HepG2 (cell line): ENCODE measurements around the gene CDYL. TPM values are rescaled to one million over a fixed set of nuclear protein-coding genes. Genes with fewer than 3 reads are reported as not detected.

ENCODE experiments used
- ARHGAP35 ChIP-seq: sonication (generic); formaldehyde crosslinking; IDR thresholded peaks from 2 replicates; pipeline ENCODE4 v1.9.0; 2022; ENCODE audit warnings: mild to moderate bottlenecking, inconsistent platforms, moderate library complexity, missing genetic modification reagents, borderline replicate concordance
- MAFF ChIP-seq: IDR thresholded peaks from 2 replicates; pipeline ENCODE4 v1.6.1; 2011; ENCODE audit warnings: low read depth, low read length, improper control_type of control experiment
- MAFG ChIP-seq: sonication (generic); formaldehyde crosslinking; IDR thresholded peaks from 2 replicates; pipeline ENCODE4 v1.5.1; 2020; ENCODE audit warnings: mild to moderate bottlenecking, missing genetic modification reagents
- MAZ ChIP-seq, 2 experiments: sonication (generic) in 1 of 2; formaldehyde crosslinking in 1 of 2; IDR thresholded peaks; 2 replicates each; pipeline versions ENCODE4 v1.5.0 to v1.6.1; 2012 to 2020; ENCODE audit warnings: low read depth in 2 of 2, mild to moderate bottlenecking in 2 of 2, borderline replicate concordance in 1 of 2, improper control_type of control experiment in 1 of 2, low read length in 1 of 2, missing genetic modification reagents in 1 of 2, moderate library complexity in 1 of 2
- MTF1 ChIP-seq: sonication (generic); formaldehyde crosslinking; IDR thresholded peaks from 2 replicates; pipeline ENCODE4 v1.5.0; 2020; ENCODE audit warnings: missing genetic modification reagents
- NCOA1 ChIP-seq: sonication (generic); formaldehyde crosslinking; IDR thresholded peaks from 2 replicates; pipeline ENCODE4 v1.9.0; 2021; ENCODE audit warnings: missing genetic modification reagents
- NR2F1 ChIP-seq, 2 experiments: fragments of 450-650 bp in 1 of 2; formaldehyde crosslinking in 1 of 2; IDR thresholded peaks; 2 replicates each; pipeline versions ENCODE4 v1.5.0 to v1.6.1; 2016 to 2020; ENCODE audit warnings: mild to moderate bottlenecking in 1 of 2, missing compliant biosample characterization in 1 of 2, missing genetic modification reagents in 1 of 2, moderate library complexity in 1 of 2
- NR2F6 ChIP-seq, 2 experiments: IDR thresholded peaks; 2 replicates each; pipeline ENCODE4 v1.6.1; 2016; ENCODE audit warnings: antibody characterized with exemption in 1 of 2, mild to moderate bottlenecking in 1 of 2
- SSRP1 ChIP-seq: IDR thresholded peaks from 2 replicates; pipeline ENCODE4 v1.6.1; 2016; ENCODE audit warnings: control low read depth
- TBX3 ChIP-seq: fragments of 450-650 bp; IDR thresholded peaks from 2 replicates; pipeline ENCODE4 v1.6.1; 2017; ENCODE audit warnings: antibody characterized with exemption, mild to moderate bottlenecking, inconsistent platforms, borderline replicate concordance
- TOE1 ChIP-seq: sonication (generic); formaldehyde crosslinking; IDR thresholded peaks from 2 replicates; pipeline ENCODE4 v1.4.0; 2020; ENCODE audit warnings: mild to moderate bottlenecking, missing genetic modification reagents
- ZFP41 ChIP-seq: sonication (generic); formaldehyde crosslinking; IDR thresholded peaks from 2 replicates; pipeline ENCODE4 v1.4.0; 2020; ENCODE audit warnings: mild to moderate bottlenecking, missing genetic modification reagents, borderline replicate concordance
- ZKSCAN5 ChIP-seq: sonication (generic); formaldehyde crosslinking; IDR thresholded peaks from 2 replicates; pipeline ENCODE4 v1.5.1; 2020; ENCODE audit warnings: mild to moderate bottlenecking, missing genetic modification reagents
- ZNF12 ChIP-seq: sonication (generic); formaldehyde crosslinking; IDR thresholded peaks from 2 replicates; pipeline ENCODE4 v1.5.0; 2020; ENCODE audit warnings: missing genetic modification reagents
- ZNF274 ChIP-seq: sonication (generic); formaldehyde crosslinking; IDR thresholded peaks from 2 replicates; pipeline ENCODE4 v1.5.1; 2020; ENCODE audit warnings: mild to moderate bottlenecking, missing genetic modification reagents
- ZNF720 ChIP-seq: sonication (generic); formaldehyde crosslinking; IDR thresholded peaks from 2 replicates; pipeline ENCODE4 v1.4.0; 2020; ENCODE audit warnings: missing genetic modification reagents
- ZSCAN25 ChIP-seq: sonication (generic); formaldehyde crosslinking; IDR thresholded peaks from 2 replicates; pipeline ENCODE4 v1.8.0; 2022; ENCODE audit warnings: mild to moderate bottlenecking, missing genetic modification reagents
- polyA plus RNA-seq, 8 experiments: library from polyadenylated mRNA; depleted of rRNA in 3 of 8; stranded (reverse) in 7 of 8; unstranded in 1 of 8; fragments of >200 nt; fragmentation: Illumina TruSeq in 4 of 8; extraction: Trizol in 4 of 8; gene quantifications; 2 replicates each; pipeline versions ENCODE4 v1.2.1 to v1.2.3, GENCODE V29; 2011 to 2016; ENCODE audit warnings: low read depth in 4 of 8, missing spikeins in 1 of 8, mixed read lengths in 1 of 8; ENCODE audit not compliant: insufficient read depth in 1 of 8
- total RNA-seq, 5 experiments: library from RNA; depleted of rRNA; stranded (reverse); fragments of >200 nt; fragmentation: Illumina TruSeq; extraction: Trizol; gene quantifications; 2 replicates each; pipeline ENCODE4 v1.2.3, GENCODE V29; 2016; ENCODE audit warnings: low read depth in 1 of 5
- TF ChIP-seq, protein P1 (sequence below): IDR thresholded peaks from 2 replicates; pipeline ENCODE4 v1.6.1; 2016
- TF ChIP-seq, protein P2 (sequence below): sonication (generic); formaldehyde crosslinking; IDR thresholded peaks from 2 replicates; pipeline ENCODE4 v1.5.0; 2020; ENCODE audit warnings: mild to moderate bottlenecking, missing genetic modification reagents, borderline replicate concordance
- TF ChIP-seq, protein P3 (sequence below): sonication (generic); formaldehyde crosslinking; IDR thresholded peaks from 2 replicates; pipeline ENCODE4 v1.4.0; 2020; ENCODE audit warnings: mild to moderate bottlenecking, low read depth, missing genetic modification reagents
- TF ChIP-seq, protein P4 (sequence below): sonication (generic); formaldehyde crosslinking; IDR thresholded peaks from 2 replicates; pipeline ENCODE4 v1.8.0; 2022; ENCODE audit warnings: missing genetic modification reagents, mild to moderate bottlenecking, inconsistent platforms, borderline replicate concordance
- TF ChIP-seq, protein P5 (sequence below): sonication (generic); formaldehyde crosslinking; IDR thresholded peaks from 2 replicates; pipeline ENCODE4 v1.4.0; 2020; ENCODE audit warnings: missing genetic modification reagents

CDYL gene
- total and polyA plus RNA-seq, 2 of the 13 experiments (the other 11 are each of a cell fraction or from before 2014, with no cell fraction given), result 22.8 to 105 TPM

DNA sequence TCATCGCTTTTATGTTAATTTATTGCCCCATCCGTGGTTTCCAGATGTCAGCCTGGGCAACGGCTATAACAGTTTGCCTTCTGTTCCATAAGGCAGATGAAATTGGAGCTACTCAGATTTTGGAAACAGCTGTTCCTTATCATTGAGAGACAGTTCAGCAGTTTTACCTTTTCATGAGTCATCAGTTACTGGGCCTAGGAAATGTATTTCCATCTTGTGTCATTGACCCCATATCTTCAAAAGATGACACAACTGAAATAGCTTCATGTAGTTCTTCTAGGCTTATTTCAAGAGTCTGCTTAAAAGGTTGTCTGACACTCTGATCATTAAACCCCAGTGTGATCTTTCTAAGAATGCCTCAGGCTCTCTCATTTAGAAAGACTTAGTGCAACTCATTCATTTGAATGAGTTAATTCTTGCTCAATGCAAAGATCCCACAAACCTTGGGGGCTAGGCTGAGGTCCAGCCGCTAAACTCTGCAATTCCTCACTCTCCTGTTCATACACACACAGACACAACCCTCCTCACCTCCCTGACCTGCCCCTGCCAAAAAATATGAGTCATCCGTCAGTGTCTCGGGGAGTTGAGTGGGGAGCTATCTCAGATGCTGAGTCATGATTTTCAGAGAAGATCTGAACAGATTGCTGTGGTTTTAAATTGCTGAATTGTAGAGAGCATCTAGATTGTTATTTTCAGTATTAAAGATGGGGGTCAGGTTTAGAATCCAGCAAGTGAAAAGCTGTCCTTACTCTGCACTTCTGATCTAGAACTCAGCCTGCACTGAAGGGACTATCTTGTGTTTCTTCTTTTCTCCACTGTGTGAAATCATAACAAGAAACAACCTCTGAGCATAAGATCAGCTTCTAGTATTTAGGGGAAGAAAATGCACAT lies 165.8 kb downstream of the CDYL start (continued):
- TF ChIP-seq, protein P1, sequence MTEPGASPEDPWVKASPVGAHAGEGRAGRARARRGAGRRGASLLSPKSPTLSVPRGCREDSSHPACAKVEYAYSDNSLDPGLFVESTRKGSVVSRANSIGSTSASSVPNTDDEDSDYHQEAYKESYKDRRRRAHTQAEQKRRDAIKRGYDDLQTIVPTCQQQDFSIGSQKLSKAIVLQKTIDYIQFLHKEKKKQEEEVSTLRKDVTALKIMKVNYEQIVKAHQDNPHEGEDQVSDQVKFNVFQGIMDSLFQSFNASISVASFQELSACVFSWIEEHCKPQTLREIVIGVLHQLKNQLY, result no peak
- 0 out of 2 replicates have a peak, but pooled peaks have one; percentile 31 for TF ChIP-seq ZNF12 (CRISPR knock-in tag)
- no peak for TF ChIP-seq NCOA1 (CRISPR knock-in tag)
- 0 out of 2 replicates have a peak, but pooled peaks have one; percentile 59 for TF ChIP-seq ZSCAN25
- TF ChIP-seq, protein P2, sequence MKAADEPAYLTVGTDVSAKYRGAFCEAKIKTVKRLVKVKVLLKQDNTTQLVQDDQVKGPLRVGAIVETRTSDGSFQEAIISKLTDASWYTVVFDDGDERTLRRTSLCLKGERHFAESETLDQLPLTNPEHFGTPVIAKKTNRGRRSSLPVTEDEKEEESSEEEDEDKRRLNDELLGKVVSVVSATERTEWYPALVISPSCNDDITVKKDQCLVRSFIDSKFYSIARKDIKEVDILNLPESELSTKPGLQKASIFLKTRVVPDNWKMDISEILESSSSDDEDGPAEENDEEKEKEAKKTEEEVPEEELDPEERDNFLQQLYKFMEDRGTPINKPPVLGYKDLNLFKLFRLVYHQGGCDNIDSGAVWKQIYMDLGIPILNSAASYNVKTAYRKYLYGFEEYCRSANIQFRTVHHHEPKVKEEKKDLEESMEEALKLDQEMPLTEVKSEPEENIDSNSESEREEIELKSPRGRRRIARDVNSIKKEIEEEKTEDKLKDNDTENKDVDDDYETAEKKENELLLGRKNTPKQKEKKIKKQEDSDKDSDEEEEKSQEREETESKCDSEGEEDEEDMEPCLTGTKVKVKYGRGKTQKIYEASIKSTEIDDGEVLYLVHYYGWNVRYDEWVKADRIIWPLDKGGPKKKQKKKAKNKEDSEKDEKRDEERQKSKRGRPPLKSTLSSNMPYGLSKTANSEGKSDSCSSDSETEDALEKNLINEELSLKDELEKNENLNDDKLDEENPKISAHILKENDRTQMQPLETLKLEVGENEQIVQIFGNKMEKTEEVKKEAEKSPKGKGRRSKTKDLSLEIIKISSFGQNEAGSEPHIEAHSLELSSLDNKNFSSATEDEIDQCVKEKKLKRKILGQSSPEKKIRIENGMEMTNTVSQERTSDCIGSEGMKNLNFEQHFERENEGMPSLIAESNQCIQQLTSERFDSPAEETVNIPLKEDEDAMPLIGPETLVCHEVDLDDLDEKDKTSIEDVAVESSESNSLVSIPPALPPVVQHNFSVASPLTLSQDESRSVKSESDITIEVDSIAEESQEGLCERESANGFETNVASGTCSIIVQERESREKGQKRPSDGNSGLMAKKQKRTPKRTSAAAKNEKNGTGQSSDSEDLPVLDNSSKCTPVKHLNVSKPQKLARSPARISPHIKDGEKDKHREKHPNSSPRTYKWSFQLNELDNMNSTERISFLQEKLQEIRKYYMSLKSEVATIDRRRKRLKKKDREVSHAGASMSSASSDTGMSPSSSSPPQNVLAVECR (CRISPR knock-in tag), result no peak
- TF ChIP-seq ZNF720 (CRISPR knock-in tag), result no peak
- TF ChIP-seq ZKSCAN5 (CRISPR knock-in tag), result peak; percentile 91; the same call in 1 of the 2 replicates
- no peak for TF ChIP-seq TOE1 (CRISPR knock-in tag)
- no peak for TF ChIP-seq ZNF274 (CRISPR knock-in tag)
- TF ChIP-seq TBX3, result no peak
- TF ChIP-seq MTF1 (CRISPR knock-in tag), result no peak
- peak in 1 of 2 experiments; percentile 41; a peak in 1 of 4 replicates for TF ChIP-seq NR2F1 (CRISPR knock-in tag; IDR thresholded peaks at IDR 0.05)
- peak; percentile 61 for TF ChIP-seq NR2F6 (IDR thresholded peaks at IDR 0.05)
- no peak for TF ChIP-seq NR2F6 (CRISPR knock-in tag; IDR thresholded peaks at IDR 0.05)
- TF ChIP-seq, protein P3, sequence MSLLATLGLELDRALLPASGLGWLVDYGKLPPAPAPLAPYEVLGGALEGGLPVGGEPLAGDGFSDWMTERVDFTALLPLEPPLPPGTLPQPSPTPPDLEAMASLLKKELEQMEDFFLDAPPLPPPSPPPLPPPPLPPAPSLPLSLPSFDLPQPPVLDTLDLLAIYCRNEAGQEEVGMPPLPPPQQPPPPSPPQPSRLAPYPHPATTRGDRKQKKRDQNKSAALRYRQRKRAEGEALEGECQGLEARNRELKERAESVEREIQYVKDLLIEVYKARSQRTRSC (CRISPR knock-in tag), result no peak
- TF ChIP-seq, protein P4, sequence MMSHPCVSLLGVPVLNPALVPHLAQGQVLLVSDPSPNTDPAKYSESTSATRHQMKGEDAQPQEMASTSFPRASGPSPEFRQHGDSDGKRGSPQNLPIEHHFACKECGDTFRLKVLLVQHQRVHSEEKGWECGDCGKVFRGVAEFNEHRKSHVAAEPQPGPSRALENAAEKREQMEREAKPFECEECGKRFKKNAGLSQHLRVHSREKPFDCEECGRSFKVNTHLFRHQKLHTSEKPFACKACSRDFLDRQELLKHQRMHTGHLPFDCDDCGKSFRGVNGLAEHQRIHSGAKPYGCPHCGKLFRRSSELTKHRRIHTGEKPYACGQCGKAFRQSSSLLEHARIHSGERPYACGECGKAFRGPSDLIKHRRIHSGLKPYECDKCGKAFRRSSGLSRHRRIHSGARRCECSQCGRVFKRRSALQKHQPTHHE (CRISPR knock-in tag), result no peak
- TF ChIP-seq ARHGAP35 (CRISPR knock-in tag), result no peak
- TF ChIP-seq, protein P5, sequence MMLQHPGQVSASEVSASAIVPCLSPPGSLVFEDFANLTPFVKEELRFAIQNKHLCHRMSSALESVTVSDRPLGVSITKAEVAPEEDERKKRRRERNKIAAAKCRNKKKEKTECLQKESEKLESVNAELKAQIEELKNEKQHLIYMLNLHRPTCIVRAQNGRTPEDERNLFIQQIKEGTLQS (CRISPR knock-in tag), result peak; percentile 53; the same call in 1 of the 2 replicates
- TF ChIP-seq MAFG (CRISPR knock-in tag), result peak; percentile 0
- TF ChIP-seq SSRP1 (CRISPR knock-in tag), result no peak
- TF ChIP-seq MAZ (IDR thresholded peaks at IDR 0.05; ENCODE audit: borderline replicate concordance, low read depth, low read length), result 0 out of 2 replicates have a peak, but pooled peaks have one; percentile 39
- no peak for TF ChIP-seq MAZ (CRISPR knock-in tag; IDR thresholded peaks at IDR 0.05; ENCODE audit: low read depth)
- peak; percentile 99 for TF ChIP-seq MAFF
- TF ChIP-seq ZFP41 (CRISPR knock-in tag), result no peak
